ENCODE results near the gene PLCB2.

The PLCB2 gene

DNA sequence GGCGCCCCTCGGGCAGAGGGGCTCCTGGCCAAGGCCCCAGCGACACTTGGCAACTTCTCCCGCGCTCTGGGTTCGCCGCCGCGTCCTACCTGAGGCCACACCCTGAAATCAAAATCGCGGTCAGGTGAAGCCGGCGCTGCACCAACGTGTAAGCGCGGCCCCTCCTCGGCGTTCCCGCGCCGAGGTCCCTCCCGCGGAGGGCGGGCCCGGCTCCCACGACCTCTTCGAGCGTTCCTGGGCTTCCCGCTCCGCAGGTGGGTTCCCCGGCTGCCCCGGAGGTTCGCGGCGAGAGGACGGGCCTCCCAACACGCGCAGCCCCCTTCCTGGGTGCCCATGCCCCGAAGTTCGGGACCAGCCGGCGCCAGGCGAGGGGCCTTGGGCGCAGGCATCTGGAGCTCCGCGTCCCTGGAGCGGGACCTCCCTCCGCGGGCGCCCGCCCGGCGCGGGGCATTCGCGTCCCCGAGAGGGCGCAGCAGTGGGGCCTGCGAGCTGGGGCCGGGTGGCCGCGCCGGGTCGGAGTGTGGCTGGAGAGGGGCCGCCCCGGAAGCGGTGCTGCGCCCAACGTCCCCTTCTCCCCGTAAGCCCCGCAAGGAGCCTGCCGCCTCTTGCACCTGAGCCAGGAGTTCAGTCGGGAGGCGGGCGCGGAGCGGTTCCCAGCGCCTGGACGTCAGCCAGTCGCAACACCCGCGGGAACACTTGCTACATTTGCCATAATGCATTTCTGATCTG, 55.1 kb downstream of the PLCB2 start:
- no peak for DNase-seq (ENCODE audit: low read depth in 2 of 2, low spot score in 1 of 2)

DNA sequence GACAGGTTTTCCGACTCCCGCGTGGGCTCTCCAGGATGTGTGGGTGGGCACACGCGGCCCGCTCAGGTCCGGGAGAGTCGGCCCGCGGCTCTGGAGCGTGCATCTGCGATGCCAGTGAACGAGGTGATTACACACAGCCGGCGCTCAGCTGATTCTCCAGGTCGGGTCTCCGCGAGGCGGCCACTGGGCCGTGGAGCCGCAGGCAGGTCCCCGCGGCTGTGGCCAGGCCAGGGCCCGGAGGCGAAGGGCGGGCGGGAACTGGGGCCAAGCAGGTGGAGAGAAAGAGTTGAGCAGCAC, 55.6 kb downstream of the PLCB2 start:
- DNase-seq (ENCODE audit: low read depth in 2 of 2, low spot score in 1 of 2), result no peak

DNA sequence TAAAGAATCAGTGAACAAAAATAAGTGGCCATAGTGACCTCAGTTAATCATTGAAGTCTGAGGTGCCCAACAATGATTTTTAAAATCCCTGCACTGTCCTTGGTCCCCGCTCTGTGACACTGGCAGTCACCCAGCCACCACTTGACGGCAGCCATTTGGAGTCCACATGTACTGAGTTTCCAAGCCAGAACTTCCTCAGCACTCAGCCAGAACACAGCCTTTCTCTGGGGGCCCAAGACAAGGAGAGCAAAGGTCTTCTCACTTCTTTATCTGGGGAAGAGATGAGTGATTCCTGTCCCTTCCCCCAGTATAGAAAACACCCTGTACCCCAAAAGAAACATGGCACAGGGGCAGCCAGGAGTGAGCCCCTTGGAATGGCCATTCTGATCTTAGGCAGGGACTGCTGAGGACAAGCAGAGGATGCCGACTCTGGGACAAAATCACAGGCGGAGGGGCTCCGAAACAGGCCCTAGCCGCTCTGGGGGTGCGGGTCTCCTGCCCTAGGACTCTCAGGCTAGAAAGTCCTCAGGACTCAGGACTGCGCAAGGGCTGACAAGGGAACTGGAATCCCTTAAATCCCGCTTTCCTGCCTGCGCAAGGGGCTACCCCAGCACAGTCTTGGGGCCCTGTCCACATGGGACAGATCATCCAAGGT, 56.1 kb downstream of the PLCB2 start:
- DNase-seq (ENCODE audit: low read depth in 2 of 2, low spot score in 1 of 2), result no peak

GRCh38 chr15:40250771-40251483, 56.8 kb downstream of the PLCB2 start:
- no peak for DNase-seq (ENCODE audit: low read depth in 2 of 2, low spot score in 1 of 2)

DNA sequence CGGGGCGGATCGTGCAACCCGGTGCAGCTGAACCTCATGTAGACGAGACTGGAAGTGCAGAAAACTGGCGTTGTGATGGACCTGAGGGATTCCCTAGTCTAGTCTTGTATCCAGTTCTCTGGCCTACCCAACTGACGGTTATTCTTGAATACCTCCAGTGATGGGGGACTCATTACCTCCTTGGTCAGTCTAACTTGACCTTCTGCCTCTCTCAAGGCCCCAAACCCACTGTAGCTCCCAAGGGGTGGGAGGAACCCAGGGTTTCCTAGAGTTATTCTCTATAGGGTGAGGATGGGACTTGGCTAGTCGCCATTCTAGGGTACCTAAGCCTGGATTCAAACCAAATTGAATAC, 57.5 kb downstream of the PLCB2 start:
- DNase-seq (ENCODE audit: low read depth in 2 of 2, low spot score in 1 of 2), result no peak

GRCh38 chr15:40249477-40250303, 58.0 kb downstream of the PLCB2 start:
- DNase-seq (ENCODE audit: low read depth in 2 of 2, low spot score in 1 of 2), result no peak

DNA sequence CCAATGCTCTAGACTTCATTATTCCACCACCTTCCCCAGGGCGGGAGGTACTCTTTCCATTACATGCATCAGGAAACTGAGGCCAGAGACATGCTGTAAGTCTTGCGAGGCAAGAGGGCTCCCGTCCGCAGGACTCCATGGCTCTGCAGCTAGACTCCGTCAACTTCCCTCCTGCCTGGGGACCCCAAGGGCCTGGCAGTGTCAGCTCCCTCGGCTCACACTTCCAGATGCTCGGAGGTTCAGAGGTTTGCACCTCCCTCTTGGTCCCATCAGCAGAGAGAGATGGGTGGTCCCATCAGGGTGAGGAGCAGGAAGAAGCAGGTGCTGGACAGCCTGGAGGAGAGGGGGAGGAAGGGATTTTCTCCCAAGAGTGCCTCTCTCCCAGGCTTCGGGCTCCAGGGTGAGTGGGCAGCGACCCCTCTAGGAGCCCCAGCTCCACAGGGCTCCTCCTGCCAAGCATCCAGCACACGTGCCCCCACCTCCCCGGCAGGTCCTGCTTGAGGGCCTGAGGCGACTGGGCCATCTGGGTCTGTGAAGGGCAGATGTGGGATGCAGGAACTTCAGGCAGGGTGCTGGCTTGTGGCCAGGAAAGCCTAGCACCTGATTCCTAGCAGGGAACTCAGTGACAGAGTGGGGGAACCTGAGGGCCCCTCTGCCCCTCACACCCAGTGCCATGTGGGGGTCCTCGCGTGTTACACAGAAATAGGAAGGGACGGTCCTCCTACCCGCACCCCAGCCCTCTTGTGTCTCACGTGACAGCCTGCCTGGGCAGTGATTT, 59.5 kb downstream of the PLCB2 start:
- DNase-seq (ENCODE audit: low read depth in 2 of 2, low spot score in 1 of 2), result no peak

DNA sequence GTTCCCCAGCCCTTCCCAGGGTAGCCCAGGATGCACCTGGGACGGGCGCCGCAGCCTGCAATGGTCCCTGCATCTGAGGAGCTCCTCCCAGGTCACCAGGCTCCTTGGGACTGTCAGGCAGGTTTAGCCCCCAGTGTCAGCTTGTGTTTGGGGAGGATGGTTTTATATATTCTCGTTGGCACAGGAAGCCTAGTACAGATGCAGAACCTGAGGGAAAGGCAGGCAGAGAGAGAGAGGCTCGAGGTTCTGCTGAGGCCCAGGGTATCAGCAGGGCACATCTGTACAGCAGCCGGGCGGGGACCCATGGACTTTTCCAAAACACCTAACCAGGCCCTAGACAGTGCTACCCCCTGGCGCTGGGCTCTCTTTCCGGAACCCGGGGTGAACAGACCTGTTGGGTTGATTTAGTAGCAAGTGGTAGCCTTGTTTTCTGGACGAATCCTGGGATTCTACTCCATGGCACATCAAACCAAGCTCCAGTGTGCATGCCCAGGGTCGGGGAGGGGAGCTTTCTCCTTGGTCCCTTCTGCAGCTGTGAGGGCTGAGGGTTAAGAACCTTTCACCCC, 60.2 kb downstream of the PLCB2 start:
- DNase-seq (ENCODE audit: low read depth in 2 of 2, low spot score in 1 of 2), result no peak

- no peak for DNase-seq (ENCODE audit: low read depth in 2 of 2, low spot score in 1 of 2)
Measured at GRCh38 chr15:40246496-40247280, 61.0 kb downstream of the PLCB2 start.

DNA sequence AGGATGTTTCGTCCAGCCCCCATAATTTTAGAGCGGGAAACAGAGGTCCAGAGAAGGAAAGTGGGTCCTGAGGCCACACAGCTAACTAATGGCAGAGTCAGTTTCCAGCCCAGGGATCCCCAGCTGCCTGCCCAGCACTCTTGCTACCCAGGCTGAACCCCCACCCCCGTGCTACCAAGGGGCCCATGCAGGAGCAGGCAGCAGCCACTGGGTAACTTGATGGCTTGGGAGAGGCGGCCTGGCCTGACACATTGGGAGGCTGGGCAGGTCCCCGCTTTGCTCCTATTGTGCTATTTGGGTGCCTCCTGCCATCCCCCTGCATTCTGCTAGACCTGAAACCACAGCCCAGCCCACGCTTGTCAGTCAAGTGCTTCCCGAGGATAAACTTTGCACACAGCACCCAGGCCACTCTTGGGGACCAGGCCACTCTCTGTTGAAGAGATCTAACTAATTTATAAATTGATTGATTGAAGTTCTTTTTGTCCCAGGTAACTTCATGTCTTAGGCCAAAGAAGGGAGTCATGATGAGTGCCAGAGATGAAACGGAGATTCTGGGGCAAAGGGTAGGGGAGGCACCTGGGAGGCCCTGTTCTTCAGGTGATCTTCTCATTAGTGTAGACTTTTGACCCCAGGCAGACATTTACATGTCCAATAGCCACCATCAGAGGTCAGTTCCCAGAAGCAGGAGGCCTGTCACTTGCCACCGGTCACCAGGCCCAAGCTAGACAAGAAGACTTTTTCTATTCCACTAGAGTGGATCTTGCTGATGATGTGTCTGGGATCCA, 61.9 kb downstream of the PLCB2 start:
- DNase-seq (ENCODE audit: low read depth in 2 of 2, low spot score in 1 of 2), result no peak

DNA sequence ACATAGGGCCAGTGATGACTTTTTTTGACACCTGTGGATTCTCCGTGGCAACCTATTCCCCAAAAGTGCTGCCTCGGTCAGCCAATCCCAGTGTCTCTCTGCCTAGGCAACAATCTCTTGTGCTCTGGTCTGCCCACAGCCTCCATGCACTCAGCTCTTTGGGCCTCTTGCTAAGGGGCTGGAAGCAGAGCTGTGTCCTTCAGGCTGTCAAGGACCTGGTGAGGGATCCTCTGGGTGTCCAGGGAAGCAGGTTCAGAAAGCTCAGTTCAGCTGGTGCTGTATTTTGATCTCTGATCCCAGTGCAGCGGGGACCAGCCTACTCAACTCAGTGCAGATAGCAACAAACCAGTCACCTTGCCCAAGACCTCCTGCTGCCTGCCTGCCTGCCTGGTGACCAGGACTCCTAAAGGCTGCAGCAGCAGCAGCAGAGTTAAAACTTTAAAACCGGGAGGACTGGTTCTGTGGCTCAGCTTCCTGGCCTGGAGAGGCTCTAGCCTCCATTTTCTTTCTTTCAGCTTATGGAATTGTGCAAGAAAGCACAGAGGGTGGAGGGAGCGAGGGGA, 62.7 kb downstream of the PLCB2 start:
- no peak for DNase-seq (ENCODE audit: low read depth in 2 of 2, low spot score in 1 of 2)

GRCh38 chr15:40243126-40243810, 64.5 kb downstream of the PLCB2 start:
- DNase-seq (ENCODE audit: low read depth in 2 of 2, low spot score in 1 of 2), result no peak

DNA sequence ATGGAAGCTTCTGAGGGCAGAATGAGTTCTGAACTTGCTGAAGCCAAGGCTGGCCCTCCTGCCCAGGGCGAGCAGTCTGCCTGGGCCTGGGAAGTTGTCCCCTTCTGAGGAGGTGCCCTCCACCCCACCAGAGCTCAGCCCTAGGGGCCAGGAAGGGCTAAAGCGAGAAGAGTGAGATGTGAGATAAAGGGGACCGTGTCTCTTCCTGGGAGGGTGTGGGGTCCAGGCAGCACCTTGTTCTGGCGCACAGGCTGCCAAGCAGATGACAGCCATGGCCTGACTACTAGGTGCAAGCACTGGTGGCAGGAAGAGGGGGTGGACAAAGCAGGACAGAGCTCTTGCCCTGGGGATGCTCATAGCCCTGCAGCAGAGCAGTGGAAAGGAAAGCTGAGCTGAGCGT, 65.1 kb downstream of the PLCB2 start:
- DNase-seq (ENCODE audit: low read depth in 2 of 2, low spot score in 1 of 2), result no peak

- no peak for DNase-seq (ENCODE audit: low read depth in 2 of 2, low spot score in 1 of 2)
Measured at GRCh38 chr15:40242213-40242599, 65.5 kb downstream of the PLCB2 start.

- DNase-seq (ENCODE audit: low read depth in 2 of 2, low spot score in 1 of 2), result no peak
Measured at GRCh38 chr15:40241269-40242212, 66.2 kb downstream of the PLCB2 start.

DNA sequence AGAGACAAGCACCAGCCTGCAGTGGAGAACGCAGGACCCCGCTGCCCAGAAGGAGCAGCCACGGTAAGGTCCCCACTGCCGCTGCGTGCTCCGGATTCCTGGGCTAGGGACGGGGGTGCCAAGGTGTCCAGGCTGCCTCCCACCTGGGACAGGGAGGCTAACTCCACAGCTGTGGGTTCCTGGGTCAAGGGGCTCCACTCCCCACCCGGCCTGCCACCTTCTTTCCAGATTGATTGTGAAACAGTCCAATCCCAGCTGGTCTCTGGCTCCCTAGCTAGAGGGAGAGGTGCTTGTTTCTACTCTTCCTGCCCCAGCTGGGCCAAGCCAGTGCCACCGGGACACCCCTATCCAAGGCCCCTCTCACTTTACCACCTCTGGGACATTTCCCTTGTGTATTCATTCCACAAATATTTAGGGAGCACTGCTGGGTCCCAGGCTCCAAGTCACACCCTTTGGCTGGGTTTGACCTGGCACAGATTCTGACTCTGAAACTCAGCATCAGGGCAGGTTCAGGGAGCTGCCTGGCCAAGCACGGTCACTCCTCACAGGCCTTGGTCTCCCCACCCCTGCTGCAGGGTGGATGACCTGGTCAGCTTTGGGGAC, 67.0 kb downstream of the PLCB2 start:
- DNase-seq (ENCODE audit: low read depth in 2 of 2, low spot score in 1 of 2), result no peak
